NT2/D1 (cell line): ENCODE results near the gene RBMS1.

Experiments
- SUZ12 ChIP-seq: IDR thresholded peaks from 2 replicates; pipeline ENCODE4 v1.6.1; 2011; ENCODE audit not compliant: insufficient read length, insufficient read depth; ENCODE audit errors: extremely low read depth
- YY1 ChIP-seq: IDR thresholded peaks from 2 replicates; pipeline ENCODE4 v1.6.1; 2011; ENCODE audit not compliant: insufficient read length, insufficient read depth

DNA sequence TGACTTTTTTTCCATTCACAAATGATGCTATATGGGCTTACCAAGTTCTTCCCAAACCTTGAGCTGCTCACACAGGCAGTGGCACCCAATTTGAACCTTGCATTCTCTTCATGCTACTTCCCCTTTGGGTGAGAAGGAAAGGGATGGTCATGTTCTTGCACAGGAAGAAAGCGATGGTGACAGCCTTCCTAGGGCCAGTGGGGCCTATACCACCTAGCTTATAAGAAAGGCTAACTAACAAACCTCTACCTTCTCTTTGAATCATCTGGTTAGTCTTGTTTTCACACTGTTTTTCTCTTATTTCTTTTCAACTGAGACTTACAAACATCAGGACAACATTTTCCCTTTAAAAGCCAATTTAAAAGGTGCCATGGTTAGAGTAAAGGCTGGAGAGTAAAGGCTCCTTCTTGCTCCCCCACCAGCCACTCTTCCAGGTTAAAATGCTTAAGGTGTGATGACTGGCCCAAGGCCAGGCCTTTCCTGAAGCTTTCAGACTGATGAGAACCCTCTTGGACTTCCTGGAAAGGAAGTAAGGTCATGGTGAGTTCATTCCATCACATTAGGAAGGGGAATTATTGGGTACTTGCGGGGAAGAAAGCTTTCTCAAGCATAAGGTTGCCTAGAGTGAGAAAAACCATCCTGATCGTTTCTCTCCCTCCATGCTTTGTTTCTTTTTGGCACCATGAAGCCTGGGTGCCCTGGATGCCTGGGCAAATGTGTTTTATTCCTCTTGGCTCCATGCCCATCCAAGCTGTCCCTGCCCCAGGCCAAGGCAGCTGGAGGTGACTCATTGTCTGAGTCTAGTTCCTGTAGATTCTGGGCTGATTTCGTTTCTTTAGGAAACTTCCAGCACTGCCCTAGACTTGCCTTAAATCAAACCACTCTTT, 252.1 kb downstream of the RBMS1 start:
- TF ChIP-seq SUZ12 (no peak), YY1 (no peak)
